Hepatocyte (in vitro differentiated cells): ENCODE results near the gene OGFR. TPM values are rescaled to one million over a fixed set of nuclear protein-coding genes. Genes with fewer than 3 reads are reported as not detected.

Experiments used
- DNase-seq: peaks from one replicate; pipeline ENCODE4 v3.0.0-alpha.2; 2016; ENCODE audit warnings: low spot score
- H2AFZ ChIP-seq: fragments of 200-600 bp; sonication (generic); 2 replicates; pipeline ENCODE4 v1.6.0; 2016; ENCODE audit warnings: antibody characterized with exemption, mild to moderate bottlenecking
- H3K27ac ChIP-seq: fragments of 200-600 bp; sonication (generic); 2 replicates; pipeline ENCODE4 v1.5.1; 2016; ENCODE audit warnings: mild to moderate bottlenecking
- H3K27me3 ChIP-seq: fragments of 200-600 bp; sonication (generic); 2 replicates; pipeline ENCODE4 v1.6.1; 2016
- H3K36me3 ChIP-seq: fragments of 200-600 bp; sonication (generic); replicated peaks from 2 replicates; pipeline ENCODE4 v1.5.1; 2016; ENCODE audit warnings: low read depth; ENCODE audit not compliant: insufficient read depth
- H3K4me1 ChIP-seq: fragments of 200-600 bp; sonication (generic); 2 replicates; pipeline ENCODE4 v1.5.1; 2016; ENCODE audit warnings: mild to moderate bottlenecking, moderate library complexity; ENCODE audit not compliant: insufficient read depth
- H3K4me2 ChIP-seq: fragments of 200-600 bp; sonication (generic); 2 replicates; pipeline ENCODE4 v1.6.0; 2016
- H3K4me3 ChIP-seq: fragments of 200-600 bp; sonication (generic); 2 replicates; pipeline ENCODE4 v1.5.1; 2016; ENCODE audit warnings: mild to moderate bottlenecking
- H3K79me2 ChIP-seq: fragments of 200-600 bp; sonication (generic); 2 replicates; pipeline ENCODE4 v1.6.0; 2017; ENCODE audit warnings: mild to moderate bottlenecking
- H3K9me2 ChIP-seq: fragments of 200-600 bp; sonication (generic); replicated peaks from 2 replicates; pipeline ENCODE4 v1.6.0; 2017; ENCODE audit warnings: mild to moderate bottlenecking; ENCODE audit not compliant: insufficient read depth
- H3K9me3 ChIP-seq: fragments of 200-600 bp; sonication (generic); 2 replicates; pipeline ENCODE4 v1.5.1; 2016; ENCODE audit warnings: low read depth, mild to moderate bottlenecking
- H4K20me1 ChIP-seq: fragments of 200-600 bp; sonication (generic); 2 replicates; pipeline ENCODE4 v1.6.0; 2016; ENCODE audit warnings: mild to moderate bottlenecking; ENCODE audit not compliant: insufficient read depth, poor library complexity, severe bottlenecking
- EZH2 ChIP-seq: fragments of 200-600 bp; sonication (generic); IDR thresholded peaks from 2 replicates; pipeline ENCODE4 v1.6.1; 2016; ENCODE audit warnings: antibody characterized with exemption, mild to moderate bottlenecking, borderline replicate concordance
- EZH2phosphoT487 ChIP-seq: fragments of 200-600 bp; sonication (generic); IDR thresholded peaks from one replicate; pipeline ENCODE4 v1.6.1; 2018; ENCODE audit warnings: antibody characterized with exemption, mild to moderate bottlenecking, low read depth, moderate library complexity; ENCODE audit not compliant: unreplicated experiment, severe bottlenecking
- WGBS: methylation state at CpG from one replicate; pipeline ENCODE4 v1.1.6; 2016; ENCODE audit warnings: low lambda C conversion rate; ENCODE audit errors: missing lambda C conversion rate; 5-methylcytosine and 5-hydroxymethylcytosine counted together
- polyA plus RNA-seq: library from polyadenylated mRNA; unstranded; fragments of >200 nt; fragmentation: Nextera tagmentation; extraction: Ambion mirVana; gene quantifications from 2 replicates; pipeline ENCODE4 v1.2.1, GENCODE V29; 2016
- total RNA-seq: library from RNA; depleted of rRNA; stranded (reverse); fragments of >200 nt; gene quantifications from 2 replicates; pipeline ENCODE4 v1.2.3, GENCODE V29; 2014
- TF ChIP-seq, protein P1 (sequence below): fragments of 200-600 bp; sonication (generic); IDR thresholded peaks from 2 replicates; pipeline ENCODE4 v1.5.1; 2016; ENCODE audit warnings: antibody characterized with exemption, mild to moderate bottlenecking; ENCODE audit not compliant: poor library complexity

Gene OGFR
- total and polyA plus RNA-seq, 2 experiments from 2014 or later, result 47.6 to 80.8 TPM

DNA sequence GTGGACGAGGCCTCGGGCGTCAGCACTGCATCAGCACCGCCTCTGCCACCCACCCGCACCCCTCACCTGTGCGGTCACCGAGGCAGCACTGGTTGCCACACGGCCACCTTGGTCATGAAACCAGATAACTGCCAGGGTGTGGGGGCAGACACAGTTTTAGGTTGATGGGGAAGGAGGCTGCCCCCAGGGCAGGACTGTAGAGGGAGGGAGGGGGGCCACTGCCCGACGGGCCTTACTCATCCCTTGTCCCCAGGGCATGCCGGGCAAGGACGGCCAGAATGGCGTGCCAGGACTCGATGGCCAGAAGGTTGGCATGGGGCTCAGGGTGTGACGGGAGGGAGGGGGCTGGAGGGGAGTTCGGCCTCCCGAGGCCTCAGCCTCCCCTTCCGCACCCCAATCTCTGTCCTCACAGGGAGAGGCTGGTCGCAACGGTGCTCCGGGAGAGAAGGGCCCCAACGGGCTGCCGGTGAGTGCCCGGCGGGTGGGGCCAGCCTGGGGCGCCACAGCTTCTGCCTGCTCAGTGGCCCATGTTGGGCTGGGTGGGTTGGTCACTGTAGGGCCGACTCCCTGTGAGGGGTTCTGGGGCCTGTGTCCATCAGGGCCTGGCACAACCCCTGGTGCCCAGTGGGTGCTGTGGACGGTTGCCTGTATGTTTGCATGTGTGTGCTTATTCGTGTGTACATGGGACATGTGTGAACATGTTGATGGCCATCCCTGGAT is 24.0 kb downstream of the OGFR start:
- no peak overlapping the region for H2AFZ ChIP-seq
- TF ChIP-seq EZH2 (no peak), EZH2phosphoT487 (no peak)
- TF ChIP-seq, protein P1, sequence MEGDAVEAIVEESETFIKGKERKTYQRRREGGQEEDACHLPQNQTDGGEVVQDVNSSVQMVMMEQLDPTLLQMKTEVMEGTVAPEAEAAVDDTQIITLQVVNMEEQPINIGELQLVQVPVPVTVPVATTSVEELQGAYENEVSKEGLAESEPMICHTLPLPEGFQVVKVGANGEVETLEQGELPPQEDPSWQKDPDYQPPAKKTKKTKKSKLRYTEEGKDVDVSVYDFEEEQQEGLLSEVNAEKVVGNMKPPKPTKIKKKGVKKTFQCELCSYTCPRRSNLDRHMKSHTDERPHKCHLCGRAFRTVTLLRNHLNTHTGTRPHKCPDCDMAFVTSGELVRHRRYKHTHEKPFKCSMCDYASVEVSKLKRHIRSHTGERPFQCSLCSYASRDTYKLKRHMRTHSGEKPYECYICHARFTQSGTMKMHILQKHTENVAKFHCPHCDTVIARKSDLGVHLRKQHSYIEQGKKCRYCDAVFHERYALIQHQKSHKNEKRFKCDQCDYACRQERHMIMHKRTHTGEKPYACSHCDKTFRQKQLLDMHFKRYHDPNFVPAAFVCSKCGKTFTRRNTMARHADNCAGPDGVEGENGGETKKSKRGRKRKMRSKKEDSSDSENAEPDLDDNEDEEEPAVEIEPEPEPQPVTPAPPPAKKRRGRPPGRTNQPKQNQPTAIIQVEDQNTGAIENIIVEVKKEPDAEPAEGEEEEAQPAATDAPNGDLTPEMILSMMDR, result no peak
- no peak overlapping the region for H3K4me3 ChIP-seq
- H3K4me1 ChIP-seq, result peaks cover 13% of the 10 kb centered on the region
- no peak overlapping the region for H3K27ac ChIP-seq
- WGBS, result 97% methylated on average over 25 of the region's 29 CpGs
- H3K9me2 ChIP-seq, result no peaks in the 10 kb centered on the region
- no peaks in the 10 kb centered on the region for H3K9me3 ChIP-seq
- no peaks in the 10 kb centered on the region for H3K79me2 ChIP-seq
- no peaks in the 10 kb centered on the region for H4K20me1 ChIP-seq
- H3K27me3 ChIP-seq, result no peaks in the 10 kb centered on the region
- no peak overlapping the region for H3K4me2 ChIP-seq
- no peak for DNase-seq
- no peaks in the 10 kb centered on the region for H3K36me3 ChIP-seq

DNA sequence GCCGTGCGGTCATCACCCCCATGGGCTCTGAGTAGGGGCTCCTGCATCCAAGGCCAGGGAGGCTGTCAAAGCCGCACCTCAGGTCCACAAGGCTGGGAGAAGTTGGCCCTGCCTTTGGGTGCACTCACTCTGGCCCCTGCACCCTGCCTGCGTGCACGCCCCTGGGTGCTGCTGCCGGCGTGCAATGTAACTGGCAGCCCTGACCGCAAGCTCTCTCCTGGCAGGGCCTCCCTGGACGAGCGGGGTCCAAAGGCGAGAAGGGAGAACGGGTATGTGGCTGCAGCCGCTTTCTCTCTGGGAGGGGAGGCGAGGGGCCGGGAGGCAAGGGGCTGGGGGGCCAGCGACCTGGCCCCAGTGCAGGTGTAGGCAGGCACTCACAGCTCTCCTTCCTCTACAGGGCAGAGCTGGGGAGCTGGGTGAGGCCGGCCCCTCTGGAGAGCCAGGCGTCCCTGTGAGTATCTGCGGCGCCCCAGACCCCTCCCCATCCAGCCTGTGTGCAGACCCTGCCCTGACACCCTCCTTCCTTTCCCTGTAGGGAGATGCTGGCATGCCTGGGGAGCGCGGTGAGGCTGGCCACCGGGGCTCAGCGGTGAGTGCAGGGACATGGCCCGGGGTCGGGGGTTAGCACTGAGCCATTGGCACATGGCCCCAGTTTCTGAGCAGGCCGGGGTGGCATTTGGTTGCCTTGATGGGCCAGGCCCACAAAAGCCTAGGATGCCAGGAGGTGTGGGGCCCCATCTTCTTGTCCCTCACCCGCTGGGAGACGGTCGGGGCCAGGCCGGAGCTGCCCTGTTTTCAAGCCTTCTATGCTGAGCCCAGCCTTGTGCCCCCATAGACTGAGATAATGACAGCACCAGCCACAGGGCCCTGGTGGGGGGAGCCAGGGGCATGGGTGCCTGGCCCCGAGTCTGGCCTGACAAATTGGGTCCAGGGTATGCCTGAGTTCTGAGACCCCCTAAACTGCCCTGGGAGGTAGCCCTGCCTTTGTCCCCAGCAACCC is 24.9 kb downstream of the OGFR start:
- Histone ChIP-seq H3K79me2 (no peaks in the 10 kb centered on the region), H3K9me3 (no peaks in the 10 kb centered on the region), H3K4me2 (no peak overlapping the region), H3K27me3 (no peaks in the 10 kb centered on the region), H4K20me1 (no peaks in the 10 kb centered on the region), H3K4me1 (peaks cover 9% of the 10 kb centered on the region), H3K9me2 (no peaks in the 10 kb centered on the region), H2AFZ (no peak overlapping the region), H3K36me3 (no peaks in the 10 kb centered on the region), H3K27ac (no peak overlapping the region), H3K4me3 (no peak overlapping the region)
- no peak for DNase-seq
- 97% methylated on average over 21 of the region's 32 CpGs for WGBS
- no peak for TF ChIP-seq EZH2phosphoT487

DNA sequence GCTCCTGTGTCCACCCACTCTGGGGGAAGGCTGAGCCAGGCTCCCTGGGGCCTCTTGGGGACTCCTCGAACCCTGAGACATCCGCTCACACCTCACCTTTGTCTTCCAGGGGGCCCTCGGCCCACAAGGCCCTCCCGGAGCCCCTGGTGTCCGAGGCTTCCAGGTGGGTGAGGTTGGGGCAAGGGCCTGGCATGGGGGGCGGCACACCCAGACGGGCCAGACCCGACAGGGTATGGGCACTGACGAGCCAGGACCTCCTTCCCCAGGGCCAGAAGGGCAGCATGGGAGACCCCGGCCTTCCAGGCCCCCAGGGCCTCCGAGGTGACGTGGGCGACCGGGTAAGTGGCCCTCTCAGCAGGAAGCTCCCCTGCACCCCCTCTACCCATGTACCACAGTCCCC is 25.6 kb downstream of the OGFR start:
- Histone ChIP-seq H2AFZ (no peak overlapping the region), H3K27ac (no peak overlapping the region), H3K36me3 (no peaks in the 10 kb centered on the region), H3K79me2 (no peaks in the 10 kb centered on the region), H3K9me2 (no peaks in the 10 kb centered on the region), H3K9me3 (no peaks in the 10 kb centered on the region), H3K4me3 (no peak overlapping the region), H3K4me1 (peaks cover 6% of the 10 kb centered on the region), H4K20me1 (no peaks in the 10 kb centered on the region), H3K27me3 (no peaks in the 10 kb centered on the region), H3K4me2 (no peak overlapping the region)
- TF ChIP-seq EZH2 (no peak), EZH2phosphoT487 (no peak)
- TF ChIP-seq, protein P1, result no peak
- no peak for DNase-seq
- 93% methylated on average over 10 of the region's 14 CpGs for WGBS

DNA sequence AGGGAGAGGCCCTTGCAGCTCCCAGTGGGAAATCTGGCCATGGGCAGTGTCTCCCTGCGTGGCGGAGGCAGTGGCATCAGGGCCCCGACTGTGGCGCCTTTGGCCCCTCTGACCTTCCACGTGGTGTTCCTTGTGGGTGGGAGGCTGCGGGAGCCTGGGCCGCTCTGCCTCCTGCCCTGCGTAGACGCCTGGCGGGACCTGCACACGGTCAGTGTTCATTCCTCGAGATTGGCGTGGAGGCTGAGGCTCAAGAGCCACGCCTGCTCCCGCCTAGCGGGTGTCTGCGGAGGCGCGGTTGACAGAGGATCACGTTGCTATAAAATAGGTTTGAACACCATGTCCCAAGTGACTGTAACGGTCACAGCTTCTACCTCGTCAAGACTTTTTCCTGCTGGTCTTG is 26.2 kb downstream of the OGFR start:
- Histone ChIP-seq H3K9me2 (no peaks in the 10 kb centered on the region), H3K27ac (no peak overlapping the region), H3K79me2 (no peaks in the 10 kb centered on the region), H3K4me2 (no peak overlapping the region), H3K4me1 (peaks cover 6% of the 10 kb centered on the region), H3K36me3 (no peaks in the 10 kb centered on the region), H3K27me3 (no peaks in the 10 kb centered on the region), H3K9me3 (no peaks in the 10 kb centered on the region), H2AFZ (no peak overlapping the region), H4K20me1 (no peaks in the 10 kb centered on the region), H3K4me3 (no peak overlapping the region)
- 92% methylated on average over 22 of the region's 22 CpGs for WGBS
- TF ChIP-seq, protein P1, result no peak
- TF ChIP-seq EZH2phosphoT487 (no peak), EZH2 (no peak)
- no peak for DNase-seq
